Measurements from ENCODE around the gene NLK. TPM values are rescaled to one million over a fixed set of nuclear protein-coding genes. Genes with fewer than 3 reads are reported as not detected.

Gene NLK
- total RNA-seq, 1 experiment from 2014 or later = 12.8 TPM

DNA sequence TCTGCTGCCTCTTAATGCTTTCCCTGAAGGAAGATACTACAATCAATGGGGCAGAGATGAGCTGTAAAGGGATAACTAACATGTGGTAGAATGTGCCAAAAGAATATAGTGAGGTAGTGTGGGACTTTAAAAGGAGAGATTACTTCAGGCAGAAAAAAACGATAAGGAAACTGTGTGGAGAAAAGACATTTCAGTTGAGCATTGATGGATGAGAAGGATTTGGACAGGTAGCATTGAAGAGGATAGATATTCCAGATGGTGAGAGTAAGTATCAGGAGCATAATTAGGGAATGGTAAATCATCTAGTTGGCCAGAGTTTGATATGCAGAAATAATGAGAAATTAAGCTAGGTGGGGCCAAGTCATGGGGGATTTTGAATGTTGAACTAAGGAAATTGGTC lies 97.3 kb downstream of the NLK start:
- no peaks in the 10 kb centered on the region for H3K9me2 ChIP-seq (ENCODE audit: insufficient read depth)
- ChIA-PET RAD21 (ENCODE audit: low non-redundant PET in 1 of 2, low total read pairs in 2 of 2, uncharacterized antibody in 2 of 2, unreplicated experiment in 2 of 2) (no interaction called here), POLR2A (no interaction called here), CTCF (no interaction called here)
- H3K4me3 ChIP-seq (replicated peaks in 1 of 2; ENCODE audit: low read depth in 1 of 2, low read length in 2 of 2) = no peak overlapping the region
- H3K9ac ChIP-seq (ENCODE audit: low read length) = no peak overlapping the region
- no peaks in the 10 kb centered on the region for H3K79me2 ChIP-seq (ENCODE audit: insufficient read depth, low read length)
- intact Hi-C loops (cut with micrococcal nuclease) = no loop called here
- TF ChIP-seq SP1 (IDR thresholded peaks at IDR 0.05; ENCODE audit: low read depth) = no peak
- no peak overlapping the region for H2AFZ ChIP-seq (ENCODE audit: low read depth, low read length, poor library complexity, severe bottlenecking)
- H3K9me3 ChIP-seq (ENCODE audit: control insufficient read depth in 1 of 2, insufficient read depth in 1 of 2, low read depth in 1 of 2, low read length in 2 of 2) = no peaks in the 10 kb centered on the region
- 0 out of 4 replicates have a peak, but pooled peaks cover 0 to under 1% of the 10 kb centered on the region in 2 experiments for H3K4me1 ChIP-seq (ENCODE audit: control insufficient read depth in 1 of 2, insufficient read depth in 2 of 2, low read length in 2 of 2)
- H3K27me3 ChIP-seq (ENCODE audit: insufficient read depth, low read length) = no peaks in the 10 kb centered on the region
- ATAC-seq = no peak
- no peak overlapping the region for H3K4me2 ChIP-seq (ENCODE audit: low read length)
- H3K27ac ChIP-seq (ENCODE audit: low read depth, low read length) = no peak overlapping the region
- BruUV-seq (replicated peaks) = no TSS peak
- H4K20me1 ChIP-seq (ENCODE audit: insufficient read depth) = no peaks in the 10 kb centered on the region
- no peak for DNase-seq (ENCODE audit: low read depth, low spot score)
- H3K36me3 ChIP-seq (ENCODE audit: control insufficient read depth in 1 of 2, insufficient read depth in 2 of 2, low read length in 2 of 2) = no peaks in the 10 kb centered on the region

DNA sequence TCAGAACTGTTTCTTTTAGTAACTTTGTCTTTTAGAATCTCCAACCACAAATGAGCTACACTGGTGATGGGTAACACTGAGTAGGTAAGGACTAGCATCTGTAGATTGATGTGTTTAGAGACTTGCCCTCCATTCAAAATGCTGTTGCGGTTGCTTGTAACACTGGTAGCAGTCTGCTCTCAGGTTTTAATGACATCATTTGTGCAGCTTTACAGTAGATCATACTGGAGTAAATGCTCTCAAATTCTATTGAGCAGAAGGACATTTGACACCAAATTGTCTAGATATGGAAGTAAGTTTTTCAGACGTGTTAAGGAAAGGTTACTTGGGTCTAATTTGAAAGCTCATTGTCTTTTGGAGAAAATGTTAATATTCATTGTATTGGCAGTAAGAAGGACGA lies 98.8 kb downstream of the NLK start:
- TF ChIP-seq, protein P1, sequence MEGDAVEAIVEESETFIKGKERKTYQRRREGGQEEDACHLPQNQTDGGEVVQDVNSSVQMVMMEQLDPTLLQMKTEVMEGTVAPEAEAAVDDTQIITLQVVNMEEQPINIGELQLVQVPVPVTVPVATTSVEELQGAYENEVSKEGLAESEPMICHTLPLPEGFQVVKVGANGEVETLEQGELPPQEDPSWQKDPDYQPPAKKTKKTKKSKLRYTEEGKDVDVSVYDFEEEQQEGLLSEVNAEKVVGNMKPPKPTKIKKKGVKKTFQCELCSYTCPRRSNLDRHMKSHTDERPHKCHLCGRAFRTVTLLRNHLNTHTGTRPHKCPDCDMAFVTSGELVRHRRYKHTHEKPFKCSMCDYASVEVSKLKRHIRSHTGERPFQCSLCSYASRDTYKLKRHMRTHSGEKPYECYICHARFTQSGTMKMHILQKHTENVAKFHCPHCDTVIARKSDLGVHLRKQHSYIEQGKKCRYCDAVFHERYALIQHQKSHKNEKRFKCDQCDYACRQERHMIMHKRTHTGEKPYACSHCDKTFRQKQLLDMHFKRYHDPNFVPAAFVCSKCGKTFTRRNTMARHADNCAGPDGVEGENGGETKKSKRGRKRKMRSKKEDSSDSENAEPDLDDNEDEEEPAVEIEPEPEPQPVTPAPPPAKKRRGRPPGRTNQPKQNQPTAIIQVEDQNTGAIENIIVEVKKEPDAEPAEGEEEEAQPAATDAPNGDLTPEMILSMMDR (IDR thresholded peaks at IDR 0.05 in 2 of 3, conservative IDR thresholded peaks at IDR 0.05 in 1 of 3; ENCODE audit: borderline replicate concordance in 1 of 3, insufficient read depth in 1 of 3, low read depth in 2 of 3, low read length in 2 of 3) = no peak
- TF ChIP-seq, protein P2, sequence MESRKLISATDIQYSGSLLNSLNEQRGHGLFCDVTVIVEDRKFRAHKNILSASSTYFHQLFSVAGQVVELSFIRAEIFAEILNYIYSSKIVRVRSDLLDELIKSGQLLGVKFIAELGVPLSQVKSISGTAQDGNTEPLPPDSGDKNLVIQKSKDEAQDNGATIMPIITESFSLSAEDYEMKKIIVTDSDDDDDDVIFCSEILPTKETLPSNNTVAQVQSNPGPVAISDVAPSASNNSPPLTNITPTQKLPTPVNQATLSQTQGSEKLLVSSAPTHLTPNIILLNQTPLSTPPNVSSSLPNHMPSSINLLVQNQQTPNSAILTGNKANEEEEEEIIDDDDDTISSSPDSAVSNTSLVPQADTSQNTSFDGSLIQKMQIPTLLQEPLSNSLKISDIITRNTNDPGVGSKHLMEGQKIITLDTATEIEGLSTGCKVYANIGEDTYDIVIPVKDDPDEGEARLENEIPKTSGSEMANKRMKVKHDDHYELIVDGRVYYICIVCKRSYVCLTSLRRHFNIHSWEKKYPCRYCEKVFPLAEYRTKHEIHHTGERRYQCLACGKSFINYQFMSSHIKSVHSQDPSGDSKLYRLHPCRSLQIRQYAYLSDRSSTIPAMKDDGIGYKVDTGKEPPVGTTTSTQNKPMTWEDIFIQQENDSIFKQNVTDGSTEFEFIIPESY (IDR thresholded peaks at IDR 0.05; ENCODE audit: extremely low read depth, insufficient replicate concordance, low read length) = no peak
- no peak overlapping the region for H3K4me3 ChIP-seq (replicated peaks in 1 of 2; ENCODE audit: low read depth in 1 of 2, low read length in 2 of 2)
- H3K4me2 ChIP-seq (ENCODE audit: low read length) = no peak overlapping the region
- CTCF ChIA-PET = no interaction called here
- POLR2A ChIA-PET = no interaction called here
- no peaks in the 10 kb centered on the region for H3K9me2 ChIP-seq (ENCODE audit: insufficient read depth)
- no peaks in the 10 kb centered on the region for H3K79me2 ChIP-seq (ENCODE audit: insufficient read depth, low read length)
- intact Hi-C loops (cut with micrococcal nuclease) = no loop called here
- no peak overlapping the region for H3K9ac ChIP-seq (ENCODE audit: low read length)
- no peaks in the 10 kb centered on the region for H3K36me3 ChIP-seq (ENCODE audit: control insufficient read depth in 1 of 2, insufficient read depth in 2 of 2, low read length in 2 of 2)
- no TSS peak for BruUV-seq (replicated peaks)
- no peak overlapping the region for H3K27ac ChIP-seq (ENCODE audit: low read depth, low read length)
- H3K4me1 ChIP-seq (ENCODE audit: control insufficient read depth in 1 of 2, insufficient read depth in 2 of 2, low read length in 2 of 2) = peaks cover 6 to 9% of the 10 kb centered on the region in 2 experiments; a peak in 3 of 4 replicates
- H4K20me1 ChIP-seq (ENCODE audit: insufficient read depth) = no peaks in the 10 kb centered on the region
- no peaks in the 10 kb centered on the region for H3K27me3 ChIP-seq (ENCODE audit: insufficient read depth, low read length)
- ATAC-seq (no peak), DNase-seq (ENCODE audit: low read depth, low spot score) (no peak)
- no peak overlapping the region for H2AFZ ChIP-seq (ENCODE audit: low read depth, low read length, poor library complexity, severe bottlenecking)
- RAD21 ChIA-PET (ENCODE audit: low non-redundant PET in 1 of 2, low total read pairs in 2 of 2, uncharacterized antibody in 2 of 2, unreplicated experiment in 2 of 2) = no interaction called here
- H3K9me3 ChIP-seq (ENCODE audit: control insufficient read depth in 1 of 2, insufficient read depth in 1 of 2, low read depth in 1 of 2, low read length in 2 of 2) = no peaks in the 10 kb centered on the region

All from HCT116 (cell line).